ENCODE measurements around the gene DMRTB1.

The DMRTB1 gene

DNA sequence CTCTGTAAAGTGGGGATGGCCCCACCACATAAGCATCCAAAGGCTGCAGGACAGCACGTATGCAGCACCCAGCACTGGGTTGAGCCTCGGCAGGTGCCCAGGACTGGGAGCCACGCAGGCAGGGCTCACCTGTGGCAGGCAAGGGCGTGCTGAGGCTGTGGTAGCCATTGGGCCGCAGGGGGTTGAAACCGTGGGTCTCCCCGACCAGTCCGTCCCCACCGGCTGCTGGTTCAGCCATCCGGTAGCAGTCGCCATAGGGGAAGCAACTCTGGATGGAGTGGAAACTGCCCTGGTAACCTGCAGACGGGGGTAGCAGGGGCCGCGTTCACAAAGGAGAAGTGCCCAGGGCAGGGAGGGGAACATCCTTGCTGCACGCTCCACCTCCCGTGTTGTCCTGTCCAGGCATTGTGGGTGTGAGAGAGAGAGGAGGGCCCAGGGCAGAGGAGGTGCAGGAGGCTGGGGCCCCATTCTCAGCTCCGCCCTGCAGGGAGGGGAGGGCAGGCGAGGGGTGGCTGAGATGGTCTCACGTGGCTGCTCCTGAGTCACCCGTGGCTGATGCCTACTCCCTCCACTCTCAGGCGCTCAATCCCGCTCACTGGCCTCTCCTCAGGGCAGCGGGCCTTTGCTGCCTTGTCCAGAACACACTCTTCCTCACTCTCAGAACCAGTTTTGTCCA lies 49.9 kb downstream of the DMRTB1 start:
- no peaks in the 10 kb centered on the region for H3K9me3 ChIP-seq (ENCODE audit: control insufficient read depth, low read length)
- no peaks in the 10 kb centered on the region for H3K79me1 ChIP-seq (replicated peaks; ENCODE audit: low read length, poor library complexity, severe bottlenecking)
- peak; percentile 48 for DNase-seq
- peak overlapping the region; percentile 6 for H2AK5ac ChIP-seq (ENCODE audit: low read length, severe bottlenecking)
- peak overlapping the region; percentile 3 for H2AFZ ChIP-seq (ENCODE audit: low read depth, low read length)
- peaks cover 0 to 39% of the 10 kb centered on the region in 2 experiments for H3K36me3 ChIP-seq (ENCODE audit: control insufficient read depth in 1 of 2, insufficient read depth in 2 of 2, low read depth in 1 of 2, low read length in 2 of 2)
- H2BK15ac ChIP-seq (ENCODE audit: low read depth, poor library complexity, severe bottlenecking) = no peak overlapping the region
- no peak overlapping the region for H2BK12ac ChIP-seq (ENCODE audit: low read length in 2 of 2)
- no peak overlapping the region for H4K8ac ChIP-seq (ENCODE audit: low read length)
- no peak overlapping the region for H3K4ac ChIP-seq (ENCODE audit: low read depth in 1 of 2, low read length in 2 of 2)
- H3K27ac ChIP-seq (ENCODE audit: low read length, poor library complexity, severe bottlenecking) = no peak overlapping the region
- H3K27me3 ChIP-seq (ENCODE audit: control insufficient read depth in 1 of 2, insufficient read depth in 1 of 2, low read length in 2 of 2) = peaks cover 0 to 17% of the 10 kb centered on the region in 2 experiments
- H3K14ac ChIP-seq (ENCODE audit: low read length in 2 of 2) = peak overlapping the region in 1 of 2 experiments; percentile 49
- no peak overlapping the region for H2BK120ac ChIP-seq (ENCODE audit: low read depth, low read length)
- 76% methylated on average over 23 of the region's 23 CpGs for WGBS
- peaks cover 37% of the 10 kb centered on the region for H3K4me1 ChIP-seq (ENCODE audit: control insufficient read depth, insufficient read depth, low read depth, low read length)
- no peak overlapping the region for H3K23ac ChIP-seq (ENCODE audit: low read length in 2 of 2)
- H2BK5ac ChIP-seq (ENCODE audit: low read depth, low read length, poor library complexity, severe bottlenecking) = no peak overlapping the region
- no peak overlapping the region for H3K18ac ChIP-seq (ENCODE audit: low read depth in 1 of 2, low read length in 2 of 2)
- no peak overlapping the region for H3K4me3 ChIP-seq (ENCODE audit: insufficient read depth in 1 of 2, low read depth in 1 of 2, low read length in 2 of 2)
- H4K91ac ChIP-seq (ENCODE audit: low read length) = no peak overlapping the region
- peak overlapping the region; percentile 55 for H3K9ac ChIP-seq (ENCODE audit: low read length)
- H3K4me2 ChIP-seq (ENCODE audit: low read length, poor library complexity, severe bottlenecking) = no peak overlapping the region

DNA sequence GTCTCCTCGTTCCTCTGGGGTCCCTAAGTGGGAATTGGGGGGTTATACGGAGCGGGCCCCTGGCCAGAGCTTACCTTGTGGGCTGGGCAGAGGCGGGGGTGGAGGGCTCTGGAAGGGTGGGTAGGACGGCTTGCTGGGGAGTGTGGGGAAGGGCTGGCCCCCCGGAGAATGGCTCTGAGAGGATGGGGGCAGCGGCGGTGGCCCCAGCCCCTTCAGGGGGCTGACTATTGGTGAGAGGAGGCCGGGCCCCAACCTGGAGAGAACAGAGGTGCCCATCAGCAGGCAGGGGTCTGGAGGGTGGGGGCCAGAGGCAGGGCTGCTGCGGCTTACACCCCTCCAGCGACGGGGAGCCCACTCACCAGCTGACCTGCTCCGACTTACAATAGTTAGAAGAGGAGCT lies 50.6 kb downstream of the DMRTB1 start:
- no peak overlapping the region for H4K8ac ChIP-seq (ENCODE audit: low read length)

DNA sequence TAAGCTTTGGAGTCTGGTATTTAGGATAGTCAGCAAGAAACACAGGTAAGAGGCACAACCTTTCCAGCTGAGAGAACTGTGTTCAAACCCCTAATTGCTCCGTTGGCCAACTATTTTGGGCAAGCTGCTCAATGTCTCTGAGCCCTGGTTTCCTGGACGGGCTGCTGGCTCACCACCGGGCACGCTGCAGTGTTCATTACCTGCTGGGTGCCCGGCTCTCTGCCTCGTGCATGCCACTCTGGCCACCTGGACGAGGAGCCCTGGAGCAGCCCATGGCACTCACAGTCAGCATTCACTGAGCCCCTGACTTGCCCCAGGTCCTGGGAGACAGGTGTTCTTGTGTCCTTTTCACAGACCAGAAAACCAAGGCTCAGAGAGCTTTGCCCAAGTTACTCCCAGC lies 51.0 kb downstream of the DMRTB1 start:
- H3K23ac ChIP-seq (ENCODE audit: low read length in 2 of 2) = no peak overlapping the region
- H3K27ac ChIP-seq (ENCODE audit: low read length, poor library complexity, severe bottlenecking) = no peak overlapping the region
- peaks cover 0 to 15% of the 10 kb centered on the region in 2 experiments for H3K27me3 ChIP-seq (ENCODE audit: control insufficient read depth in 1 of 2, insufficient read depth in 1 of 2, low read length in 2 of 2)
- peaks cover 0 to 50% of the 10 kb centered on the region in 2 experiments for H3K36me3 ChIP-seq (ENCODE audit: control insufficient read depth in 1 of 2, insufficient read depth in 2 of 2, low read depth in 1 of 2, low read length in 2 of 2)
- no peaks in the 10 kb centered on the region for H3K9me3 ChIP-seq (ENCODE audit: control insufficient read depth, low read length)
- no peak overlapping the region for H3K14ac ChIP-seq (ENCODE audit: low read length in 2 of 2)
- H2BK15ac ChIP-seq (ENCODE audit: low read depth, poor library complexity, severe bottlenecking) = no peak overlapping the region
- H3K4me1 ChIP-seq (ENCODE audit: control insufficient read depth, insufficient read depth, low read depth, low read length) = peaks cover 37% of the 10 kb centered on the region
- H2BK12ac ChIP-seq (ENCODE audit: low read length in 2 of 2) = no peak overlapping the region
- H3K9ac ChIP-seq (ENCODE audit: low read length) = no peak overlapping the region
- no peak for DNase-seq
- no peak overlapping the region for H3K18ac ChIP-seq (ENCODE audit: low read depth in 1 of 2, low read length in 2 of 2)
- no peak overlapping the region for H3K4me3 ChIP-seq (ENCODE audit: insufficient read depth in 1 of 2, low read depth in 1 of 2, low read length in 2 of 2)
- no peaks in the 10 kb centered on the region for H3K79me1 ChIP-seq (replicated peaks; ENCODE audit: low read length, poor library complexity, severe bottlenecking)
- no peak overlapping the region for H2BK120ac ChIP-seq (ENCODE audit: low read depth, low read length)
- H2AFZ ChIP-seq (ENCODE audit: low read depth, low read length) = no peak overlapping the region
- no peak overlapping the region for H2AK5ac ChIP-seq (ENCODE audit: low read length, severe bottlenecking)
- no peak overlapping the region for H4K8ac ChIP-seq (ENCODE audit: low read length)
- no peak overlapping the region for H3K4ac ChIP-seq (ENCODE audit: low read depth in 1 of 2, low read length in 2 of 2)
- no peak overlapping the region for H2BK5ac ChIP-seq (ENCODE audit: low read depth, low read length, poor library complexity, severe bottlenecking)
- no peak overlapping the region for H3K4me2 ChIP-seq (ENCODE audit: low read length, poor library complexity, severe bottlenecking)
- H4K91ac ChIP-seq (ENCODE audit: low read length) = no peak overlapping the region
- 83% methylated on average over 7 of the region's 7 CpGs for WGBS

More for the DNA sequence above, 50.6 kb downstream of the DMRTB1 start:
- Histone ChIP-seq H2AK5ac (ENCODE audit: low read length, severe bottlenecking) (peak overlapping the region; percentile 6), H2BK5ac (ENCODE audit: low read depth, low read length, poor library complexity, severe bottlenecking) (no peak overlapping the region), H3K27me3 (ENCODE audit: control insufficient read depth in 1 of 2, insufficient read depth in 1 of 2, low read length in 2 of 2) (peaks cover 0 to 20% of the 10 kb centered on the region in 2 experiments), H3K18ac (ENCODE audit: low read depth in 1 of 2, low read length in 2 of 2) (no peak overlapping the region), H2BK12ac (ENCODE audit: low read length in 2 of 2) (no peak overlapping the region), H4K91ac (ENCODE audit: low read length) (no peak overlapping the region), H3K4ac (ENCODE audit: low read depth in 1 of 2, low read length in 2 of 2) (no peak overlapping the region), H2BK15ac (ENCODE audit: low read depth, poor library complexity, severe bottlenecking) (no peak overlapping the region), H3K36me3 (ENCODE audit: control insufficient read depth in 1 of 2, insufficient read depth in 2 of 2, low read depth in 1 of 2, low read length in 2 of 2) (peaks cover 0 to 45% of the 10 kb centered on the region in 2 experiments), H3K4me2 (ENCODE audit: low read length, poor library complexity, severe bottlenecking) (no peak overlapping the region), H3K79me1 (replicated peaks; ENCODE audit: low read length, poor library complexity, severe bottlenecking) (no peaks in the 10 kb centered on the region), H3K4me3 (ENCODE audit: insufficient read depth in 1 of 2, low read depth in 1 of 2, low read length in 2 of 2) (no peak overlapping the region), H3K9ac (ENCODE audit: low read length) (peak overlapping the region; percentile 55), H2AFZ (ENCODE audit: low read depth, low read length) (no peak overlapping the region), H2BK120ac (ENCODE audit: low read depth, low read length) (no peak overlapping the region), H3K4me1 (ENCODE audit: control insufficient read depth, insufficient read depth, low read depth, low read length) (peaks cover 37% of the 10 kb centered on the region), H3K14ac (ENCODE audit: low read length in 2 of 2) (no peak overlapping the region), H3K27ac (ENCODE audit: low read length, poor library complexity, severe bottlenecking) (no peak overlapping the region), H3K23ac (ENCODE audit: low read length in 2 of 2) (no peak overlapping the region), H3K9me3 (ENCODE audit: control insufficient read depth, low read length) (no peaks in the 10 kb centered on the region)
- no peak for DNase-seq
- 94% methylated on average over 13 of the region's 13 CpGs for WGBS

DNA sequence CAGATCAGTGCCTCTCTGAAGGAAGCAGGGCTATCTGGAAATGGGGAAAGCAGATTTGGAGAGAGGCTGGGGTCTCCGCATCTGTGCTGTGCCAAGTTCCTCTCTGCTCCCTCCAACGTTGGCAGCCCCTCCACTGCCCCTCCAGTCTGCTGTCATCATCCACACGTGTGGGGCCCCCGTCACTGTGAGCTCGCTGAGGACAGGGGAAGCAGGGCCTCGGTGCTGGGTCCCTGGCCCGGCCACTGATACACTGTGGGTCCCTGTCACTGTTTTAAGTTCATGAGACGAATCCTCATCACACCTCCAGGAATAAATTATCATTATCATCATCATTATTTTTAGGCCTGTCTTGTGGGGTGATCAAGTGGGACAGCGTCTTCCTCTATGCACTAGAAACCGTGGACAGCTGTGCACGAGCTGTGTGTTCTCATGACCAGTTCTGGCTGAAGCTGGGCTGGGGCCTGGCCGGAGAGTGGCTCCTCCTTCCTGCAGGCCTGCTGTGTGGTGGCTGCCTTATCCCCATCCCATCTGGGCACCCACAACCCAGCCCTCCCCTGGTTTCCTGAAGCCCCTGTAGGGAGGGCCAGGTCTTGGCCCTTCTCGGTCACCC lies 52.2 kb downstream of the DMRTB1 start:
- Histone ChIP-seq H2AK5ac (ENCODE audit: low read length, severe bottlenecking) (no peak overlapping the region), H3K14ac (ENCODE audit: low read length in 2 of 2) (no peak overlapping the region), H3K9ac (ENCODE audit: low read length) (no peak overlapping the region), H2BK15ac (ENCODE audit: low read depth, poor library complexity, severe bottlenecking) (no peak overlapping the region), H3K27ac (ENCODE audit: low read length, poor library complexity, severe bottlenecking) (peak overlapping the region; percentile 11), H2BK12ac (ENCODE audit: low read length in 2 of 2) (no peak overlapping the region), H3K23ac (ENCODE audit: low read length in 2 of 2) (no peak overlapping the region), H2BK5ac (ENCODE audit: low read depth, low read length, poor library complexity, severe bottlenecking) (no peak overlapping the region), H4K91ac (ENCODE audit: low read length) (no peak overlapping the region), H3K4me2 (ENCODE audit: low read length, poor library complexity, severe bottlenecking) (no peak overlapping the region), H4K8ac (ENCODE audit: low read length) (no peak overlapping the region), H3K4me3 (ENCODE audit: insufficient read depth in 1 of 2, low read depth in 1 of 2, low read length in 2 of 2) (no peak overlapping the region), H3K36me3 (ENCODE audit: control insufficient read depth in 1 of 2, insufficient read depth in 2 of 2, low read depth in 1 of 2, low read length in 2 of 2) (peaks cover 0 to 52% of the 10 kb centered on the region in 2 experiments), H2AFZ (ENCODE audit: low read depth, low read length) (no peak overlapping the region), H3K4ac (ENCODE audit: low read depth in 1 of 2, low read length in 2 of 2) (no peak overlapping the region), H3K79me1 (replicated peaks; ENCODE audit: low read length, poor library complexity, severe bottlenecking) (no peaks in the 10 kb centered on the region), H2BK120ac (ENCODE audit: low read depth, low read length) (no peak overlapping the region), H3K18ac (ENCODE audit: low read depth in 1 of 2, low read length in 2 of 2) (no peak overlapping the region), H3K4me1 (ENCODE audit: control insufficient read depth, insufficient read depth, low read depth, low read length) (peaks cover 35% of the 10 kb centered on the region), H3K9me3 (ENCODE audit: control insufficient read depth, low read length) (no peaks in the 10 kb centered on the region), H3K27me3 (ENCODE audit: control insufficient read depth in 1 of 2, insufficient read depth in 1 of 2, low read length in 2 of 2) (peaks cover 0 to 13% of the 10 kb centered on the region in 2 experiments)
- no peak for DNase-seq
- 73% methylated on average over 10 of the region's 13 CpGs for WGBS
